Heart left ventricle (tissue), 13 donors: Measurements from ENCODE around the gene DYNC2H1.

Source experiments
- CTCF ChIP-seq, 12 donors: fragments of 200-600 bp; sonication (generic) in 4 of 12; IDR thresholded peaks; one replicate each; pipeline versions ENCODE4 v1.5.0 to v1.8.0; 2018 to 2022; ENCODE audit warnings: antibody characterized with exemption in 12 of 12, mild to moderate bottlenecking in 5 of 12
- POLR2A ChIP-seq, 2 donors: fragments of 450-650 bp; IDR thresholded peaks; one replicate each; pipeline ENCODE4 v1.6.1; 2017; ENCODE audit warnings: antibody characterized with exemption in 2 of 2, mild to moderate bottlenecking in 2 of 2, moderate library complexity in 2 of 2
- donor health status: ischemic (EF 13 %, LVEDD 7.1; RV severe dilation, severe dysfunction).
- donor health status: DM: no; HTN: yes; CAD: no.
- donor health status: DM: no; HTN: no; CAD: no.
- donor health status: ischemic (EF 25% LVEDD 6.9; RV normal size, moderate dysfunction).
- donor health status: ischemic (EF 25% LVEDD 5.7; RV mildly dilated, moderate dysfunction).
- donor health status: ischemic (EF 35%, LVEDD 5.7; RV mildly dilated, moderate dysfunction).
- donor health status: nonischemic (EF 11% LVEDD 7.7; RV severe dilation, severe dysfunction).
- donor health status: DM: yes; HTN: yes; CAD: no.
- donor health status: PGD.
- donor health status: ischemic (EF 29% LVEDD 5.4; RV normal size, mild dysfunction).
- donor health status: nonischemic (EF 23%, LVEDD 6.1; RV moderate dilation, normal function).

GRCh38 chr11:103284260-103284659 lies 175.0 kb downstream of the DYNC2H1 start:
- TF ChIP-seq POLR2A (IDR thresholded peaks at IDR 0.05) (no peak), CTCF (IDR thresholded peaks at IDR 0.05) (no peak)
